Astrocyte (in vitro differentiated cells and primary cell): ENCODE data around the gene NKD1.

Experiments
- EZH2 ChIP-seq: IDR thresholded peaks from 2 replicates; pipeline ENCODE4 v1.6.1; 2012; ENCODE audit warnings: mild to moderate bottlenecking, low read length, inconsistent platforms; ENCODE audit not compliant: insufficient read depth
- TF ChIP-seq, protein P1 (sequence below): IDR thresholded peaks from 2 replicates; pipeline ENCODE4 v1.5.1; 2011; ENCODE audit warnings: low read depth, mild to moderate bottlenecking, inconsistent platforms, low read length, moderate library complexity; ENCODE audit not compliant: insufficient read depth

DNA sequence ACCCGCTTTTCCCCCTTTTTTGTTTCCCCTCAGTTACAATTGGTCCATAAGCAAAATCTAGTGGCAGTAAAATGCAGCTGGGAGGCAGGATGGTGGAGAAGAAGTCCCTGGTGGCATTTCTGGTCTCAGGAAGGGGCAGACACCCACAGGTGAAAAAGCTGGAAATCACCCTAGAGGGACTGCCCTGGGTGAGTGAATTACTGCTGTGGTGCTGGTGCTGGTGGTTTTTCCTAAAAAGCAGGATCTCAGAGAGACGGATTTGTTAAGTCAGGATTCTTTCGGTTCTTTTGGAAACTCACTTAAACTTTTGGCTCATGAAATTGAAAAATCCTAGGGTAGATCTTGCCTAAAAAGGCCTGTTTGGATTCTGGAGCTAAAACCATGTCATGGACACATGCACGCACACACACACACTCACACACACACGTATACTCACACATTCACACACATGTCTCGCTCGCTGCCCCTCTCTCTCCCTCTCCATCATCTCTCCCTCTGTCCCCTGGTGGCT, 65.8 kb downstream of the NKD1 start:
- TF ChIP-seq, protein P1, sequence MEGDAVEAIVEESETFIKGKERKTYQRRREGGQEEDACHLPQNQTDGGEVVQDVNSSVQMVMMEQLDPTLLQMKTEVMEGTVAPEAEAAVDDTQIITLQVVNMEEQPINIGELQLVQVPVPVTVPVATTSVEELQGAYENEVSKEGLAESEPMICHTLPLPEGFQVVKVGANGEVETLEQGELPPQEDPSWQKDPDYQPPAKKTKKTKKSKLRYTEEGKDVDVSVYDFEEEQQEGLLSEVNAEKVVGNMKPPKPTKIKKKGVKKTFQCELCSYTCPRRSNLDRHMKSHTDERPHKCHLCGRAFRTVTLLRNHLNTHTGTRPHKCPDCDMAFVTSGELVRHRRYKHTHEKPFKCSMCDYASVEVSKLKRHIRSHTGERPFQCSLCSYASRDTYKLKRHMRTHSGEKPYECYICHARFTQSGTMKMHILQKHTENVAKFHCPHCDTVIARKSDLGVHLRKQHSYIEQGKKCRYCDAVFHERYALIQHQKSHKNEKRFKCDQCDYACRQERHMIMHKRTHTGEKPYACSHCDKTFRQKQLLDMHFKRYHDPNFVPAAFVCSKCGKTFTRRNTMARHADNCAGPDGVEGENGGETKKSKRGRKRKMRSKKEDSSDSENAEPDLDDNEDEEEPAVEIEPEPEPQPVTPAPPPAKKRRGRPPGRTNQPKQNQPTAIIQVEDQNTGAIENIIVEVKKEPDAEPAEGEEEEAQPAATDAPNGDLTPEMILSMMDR, result no peak
- no peak for TF ChIP-seq EZH2
